ENCODE measurements around the gene RNF212.

DNA sequence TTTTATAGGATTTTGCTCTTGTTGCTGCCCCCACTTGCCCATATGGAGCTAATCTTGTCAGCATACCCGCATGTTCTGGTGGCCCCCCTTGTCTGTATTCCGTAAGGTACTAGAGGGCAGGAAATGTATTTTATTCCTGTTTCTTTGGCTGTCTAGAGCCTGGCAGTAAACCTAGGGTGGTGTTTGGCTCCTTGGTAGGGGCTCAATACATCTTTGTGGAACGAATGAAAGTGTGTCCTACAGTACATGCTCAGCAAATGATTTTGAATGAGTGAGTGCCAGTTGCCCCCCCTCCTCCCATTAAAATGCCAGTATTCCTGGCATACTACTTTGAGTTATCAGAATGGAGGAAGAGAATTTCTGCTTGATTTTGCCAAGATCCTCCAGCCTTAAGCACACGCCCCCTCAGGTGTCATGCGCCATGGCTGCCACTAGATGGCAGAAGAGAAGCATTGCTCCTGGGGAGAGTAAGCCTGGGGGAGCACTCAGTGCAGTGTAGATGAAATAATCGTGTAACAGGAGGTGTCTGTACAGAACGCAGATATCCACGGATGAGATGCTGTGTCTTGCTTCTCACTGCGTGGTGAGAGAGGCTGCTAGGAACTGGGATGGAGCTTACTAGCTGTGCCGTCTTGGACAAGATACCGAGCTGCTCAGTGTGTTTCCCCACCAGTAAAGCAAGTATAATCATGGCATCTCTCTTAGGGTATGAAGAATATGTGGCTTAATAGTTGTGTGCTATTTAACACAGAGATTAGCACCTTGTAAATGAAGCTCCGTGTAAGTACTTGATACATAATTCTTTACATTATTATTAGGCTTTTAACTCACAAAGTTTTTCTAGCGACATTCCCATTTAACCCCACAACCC, 17.2 kb upstream of the RNF212 start:
- TF ChIP-seq CBX8 (IDR thresholded peaks at IDR 0.05), result no peak
- TF ChIP-seq NR3C1 (IDR thresholded peaks at IDR 0.05), result no peak
- TF ChIP-seq HDAC2 (IDR thresholded peaks at IDR 0.05), result no peak
- TF ChIP-seq CEBPB (IDR thresholded peaks at IDR 0.05), result no peak
- TF ChIP-seq POLR2A (IDR thresholded peaks at IDR 0.05; ENCODE audit: low read length), result no peak
- TF ChIP-seq EP300 (IDR thresholded peaks at IDR 0.05), result no peak
